ENCODE results near the gene CCDC182.
A peak's percentile ranks its signal among the peaks of the same experiment; 100 is the strongest.

Gene CCDC182

GRCh38 chr17:57756951-57757350 lies 11.9 kb upstream of the CCDC182 start:
- DNase-seq (ENCODE audit: low spot score): no peak

- DNase-seq (ENCODE audit: low spot score): no peak
These were observed 10.5 kb upstream of the CCDC182 start for GRCh38 chr17:57755480-57756070.

DNA sequence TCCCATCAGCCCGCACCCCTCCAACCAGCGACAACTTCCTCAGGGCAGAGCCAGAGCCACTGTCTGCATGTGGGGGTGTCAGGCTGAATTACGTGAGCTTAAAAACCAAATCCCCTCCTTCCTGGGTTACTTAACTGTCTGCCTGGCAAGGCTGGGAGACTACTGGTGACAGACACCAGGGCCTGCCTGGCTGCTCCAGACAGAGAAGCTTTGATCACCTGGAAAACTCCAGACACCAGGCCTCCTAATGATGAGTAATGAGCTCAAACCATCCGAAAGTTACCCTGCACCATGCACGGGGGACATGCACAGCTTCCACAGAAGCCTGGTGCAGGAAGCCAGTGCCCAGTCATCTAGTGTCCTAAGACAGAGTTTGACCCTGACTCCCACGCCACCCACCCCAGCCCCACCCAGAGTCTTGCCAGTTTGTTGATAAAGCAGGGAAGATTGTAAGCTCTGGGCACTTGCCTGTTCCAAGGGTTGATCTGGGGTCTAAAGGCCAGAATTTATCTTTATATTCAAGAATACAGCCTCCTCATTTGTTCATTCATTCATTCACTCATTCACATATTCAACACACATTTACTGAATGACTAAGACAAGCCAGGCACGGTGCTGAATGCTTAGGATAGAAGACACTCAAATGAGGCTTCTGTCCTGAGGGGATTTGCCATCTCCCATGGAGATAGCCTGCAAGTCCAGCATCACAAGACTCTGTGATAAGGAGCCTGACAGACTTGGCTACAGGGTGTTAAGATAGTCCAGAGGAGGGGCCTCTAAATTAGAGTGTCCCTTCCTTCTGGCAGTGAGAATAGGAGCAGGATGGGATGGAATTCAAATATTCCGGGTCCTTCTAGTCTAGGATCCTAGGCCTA lies 7.2 kb upstream of the CCDC182 start:
- DNase-seq (ENCODE audit: low spot score): no peak

GRCh38 chr17:57751348-57751971 lies 6.4 kb upstream of the CCDC182 start:
- DNase-seq (ENCODE audit: low spot score): no peak

- DNase-seq (ENCODE audit: low spot score): no peak
These were observed 5.8 kb upstream of the CCDC182 start for GRCh38 chr17:57750895-57751294.

DNA sequence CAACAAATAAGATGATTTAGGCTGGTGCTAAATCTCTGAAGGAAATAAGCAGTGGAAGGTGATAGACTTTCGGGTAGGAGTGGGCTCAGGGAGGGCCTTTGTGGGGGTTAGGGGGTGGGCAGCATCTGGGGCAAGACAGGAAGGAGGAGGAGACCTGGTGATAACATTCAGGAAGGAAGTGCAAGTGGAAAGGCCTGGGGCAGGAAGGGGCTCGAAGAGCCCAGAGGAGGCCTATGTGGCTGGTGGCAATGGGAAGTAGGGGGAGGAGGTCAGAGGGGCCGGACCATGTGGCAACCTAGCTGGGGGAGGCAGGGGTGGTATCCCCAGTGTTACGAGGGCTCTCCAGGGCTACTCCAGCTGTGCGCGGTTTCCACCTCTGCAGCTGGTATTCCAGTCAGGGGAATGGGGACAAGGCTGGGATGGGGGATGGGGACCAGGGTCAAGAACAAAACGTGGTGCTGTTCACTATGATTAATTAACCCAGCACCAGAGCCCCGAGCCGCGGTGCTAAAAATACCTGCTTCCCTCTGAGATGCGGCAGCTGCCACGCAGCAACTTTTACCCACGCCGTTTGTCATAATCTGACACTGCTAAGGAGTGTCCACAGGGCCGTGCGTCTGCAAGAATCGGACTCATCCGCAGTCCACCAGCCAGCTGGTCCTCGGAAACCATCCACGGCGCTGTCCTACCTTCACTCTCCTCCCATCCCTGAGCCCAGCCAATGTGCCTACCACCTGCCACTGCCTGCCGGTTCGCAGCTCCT lies 5.2 kb upstream of the CCDC182 start:
- no peak for DNase-seq (ENCODE audit: low spot score)

- no peak for DNase-seq (ENCODE audit: low spot score)
These were observed 4.6 kb upstream of the CCDC182 start for GRCh38 chr17:57749701-57750100.

DNA sequence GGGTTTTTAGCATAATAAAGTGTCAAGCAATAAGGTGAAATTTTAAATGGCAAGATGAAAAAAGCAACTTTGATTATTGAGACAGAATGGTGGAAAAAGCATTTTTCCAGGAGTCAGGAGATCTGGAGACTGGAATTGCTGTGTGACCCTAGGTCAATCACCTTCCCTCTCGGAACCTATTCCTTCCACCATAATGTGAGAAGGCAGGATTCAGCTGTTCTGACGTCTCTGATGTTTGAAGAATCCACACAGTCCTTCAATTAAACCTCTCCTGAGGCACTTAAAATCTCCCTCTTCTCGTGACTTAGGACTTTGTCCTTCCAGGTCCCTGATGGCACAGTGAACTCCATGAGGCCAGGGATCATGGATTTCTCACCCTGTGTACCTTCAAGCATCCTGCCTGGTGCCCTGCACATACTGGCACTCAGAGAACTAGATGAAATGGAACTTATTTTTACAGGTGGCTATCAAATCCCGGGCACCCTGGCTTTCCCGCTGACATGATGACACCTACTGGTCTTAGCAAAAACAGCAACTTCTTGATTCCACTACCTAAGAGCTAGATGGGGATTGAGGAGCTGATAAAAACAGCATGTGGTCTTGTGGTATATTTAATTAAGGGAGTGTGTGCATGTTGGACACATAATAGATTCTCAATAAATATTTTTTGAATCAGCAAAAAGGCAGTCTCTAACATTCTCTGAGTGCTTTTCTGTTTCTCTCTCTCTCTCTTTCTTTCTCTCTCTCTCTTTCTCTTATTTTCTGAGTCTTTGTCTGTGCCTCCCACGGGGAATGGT lies 2.3 kb upstream of the CCDC182 start:
- DNase-seq (ENCODE audit: low spot score): peak; percentile 80

DNA sequence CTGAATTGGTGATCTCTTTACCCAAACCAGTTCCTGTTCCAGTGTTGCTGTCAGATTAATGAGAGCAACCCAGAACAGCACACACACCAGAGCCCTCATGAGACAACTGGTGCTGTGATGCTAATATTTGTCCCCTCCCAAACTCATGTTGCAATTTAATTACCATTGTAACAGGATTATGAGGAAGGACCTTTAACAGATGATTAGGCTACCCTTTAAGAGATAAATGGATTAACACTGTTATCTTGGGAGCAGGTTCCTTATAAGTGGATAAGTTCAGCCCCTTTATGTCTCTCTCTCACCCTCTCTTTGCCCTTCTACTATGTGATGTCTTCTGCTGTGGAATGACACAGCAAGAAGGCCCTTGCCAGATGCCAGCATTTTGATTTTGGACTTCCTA lies 1.1 kb upstream of the CCDC182 start:
- DNase-seq (ENCODE audit: low spot score): no peak

DNA sequence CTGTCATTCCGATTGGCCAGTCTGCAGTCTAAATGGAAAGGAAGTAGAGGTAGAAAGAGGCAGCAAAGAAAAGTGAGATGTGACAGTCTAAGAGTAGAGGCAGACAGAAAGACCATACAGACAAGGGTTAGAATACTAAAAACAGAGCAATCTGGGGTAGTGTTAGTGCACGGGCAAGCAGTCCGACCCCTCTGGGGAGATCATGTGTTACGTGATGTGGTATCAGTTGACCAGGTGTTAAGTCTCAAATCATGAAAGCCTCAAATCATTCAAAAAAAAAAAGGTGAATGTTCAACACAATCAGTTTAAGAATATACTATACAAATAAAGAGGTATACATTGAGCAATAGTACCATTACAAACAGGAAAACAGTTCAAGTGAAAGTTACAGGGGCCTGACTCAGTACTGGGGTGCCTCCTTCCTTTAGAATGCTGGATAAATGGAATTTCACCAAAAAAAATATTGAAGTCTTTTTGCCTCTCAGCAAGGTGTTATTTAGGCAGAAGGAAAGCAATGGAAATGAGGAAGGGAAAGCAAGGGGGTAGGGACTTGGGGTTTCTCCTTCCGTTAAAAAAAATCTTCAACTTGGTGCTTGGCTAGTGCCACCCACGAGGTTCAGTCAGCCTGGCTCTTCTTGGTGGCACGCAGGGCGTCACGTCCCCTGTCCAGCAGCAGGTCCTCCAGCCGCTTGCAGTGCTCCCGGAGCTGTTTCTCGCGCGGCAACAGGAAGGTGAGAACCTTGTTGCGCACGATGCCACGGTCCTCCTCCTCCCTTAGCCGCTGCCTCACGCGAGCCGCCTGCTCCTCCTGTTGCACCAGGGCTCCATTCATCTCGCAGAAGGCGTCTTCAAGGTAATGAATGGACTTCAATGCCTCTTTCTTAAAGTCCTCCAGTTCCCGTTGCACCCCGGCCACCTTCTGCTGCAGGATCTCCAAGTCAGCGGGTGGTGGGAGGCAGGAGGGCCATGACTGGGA lies 616 bp downstream of the CCDC182 start:
- DNase-seq (ENCODE audit: low spot score): no peak

- DNase-seq (ENCODE audit: low spot score): no peak
These were observed 4.9 kb downstream of the CCDC182 start for GRCh38 chr17:57740235-57740528.

GRCh38 chr17:57739402-57740234 lies 5.5 kb downstream of the CCDC182 start:
- DNase-seq (ENCODE audit: low spot score): peak; percentile 74

DNA sequence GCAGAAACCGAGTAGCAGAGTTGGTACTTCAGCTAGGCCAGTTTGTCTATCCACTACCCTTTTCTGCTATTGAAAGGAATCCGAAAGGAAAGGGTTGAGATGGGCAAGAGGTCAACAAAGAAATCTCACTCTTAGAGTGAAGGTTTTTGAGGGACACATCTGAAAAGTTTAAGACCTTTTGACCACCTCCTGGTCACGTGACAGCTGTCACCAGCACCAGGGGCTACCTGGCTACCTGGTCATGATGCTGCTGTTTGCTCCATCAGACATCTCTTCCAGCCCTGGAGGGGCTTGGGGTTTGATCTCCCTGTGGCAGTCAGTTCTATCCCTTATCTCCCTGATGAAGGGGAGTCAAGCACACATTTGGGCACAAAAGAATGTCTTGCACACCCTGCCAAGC lies 7.6 kb downstream of the CCDC182 start:
- DNase-seq (ENCODE audit: low spot score): no peak

DNA sequence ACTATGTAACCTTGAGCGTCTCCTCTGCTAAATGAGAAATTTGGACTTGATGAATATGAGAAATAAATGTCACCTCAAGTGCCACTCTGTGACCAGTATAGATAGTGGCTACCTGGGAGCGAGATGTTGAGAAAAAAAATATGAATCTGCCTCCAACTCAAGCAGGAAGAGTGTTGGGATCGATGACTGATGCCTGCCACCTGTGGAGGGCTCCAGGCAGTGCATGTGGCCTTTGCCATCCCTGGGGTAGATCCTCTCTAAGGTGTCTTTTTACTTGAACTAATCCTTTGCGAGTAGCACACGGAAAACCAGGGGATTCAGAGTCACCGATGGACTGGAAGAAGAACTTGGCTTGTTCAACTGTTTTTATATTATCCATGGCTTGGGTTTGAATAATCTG lies 9.4 kb downstream of the CCDC182 start:
- peak; percentile 34 for DNase-seq (ENCODE audit: low spot score)

GRCh38 chr17:57735230-57735629 lies 9.9 kb downstream of the CCDC182 start:
- no peak for DNase-seq (ENCODE audit: low spot score)

- DNase-seq (ENCODE audit: low spot score): no peak
These were observed 12.0 kb downstream of the CCDC182 start for GRCh38 chr17:57733085-57733484.

DNA sequence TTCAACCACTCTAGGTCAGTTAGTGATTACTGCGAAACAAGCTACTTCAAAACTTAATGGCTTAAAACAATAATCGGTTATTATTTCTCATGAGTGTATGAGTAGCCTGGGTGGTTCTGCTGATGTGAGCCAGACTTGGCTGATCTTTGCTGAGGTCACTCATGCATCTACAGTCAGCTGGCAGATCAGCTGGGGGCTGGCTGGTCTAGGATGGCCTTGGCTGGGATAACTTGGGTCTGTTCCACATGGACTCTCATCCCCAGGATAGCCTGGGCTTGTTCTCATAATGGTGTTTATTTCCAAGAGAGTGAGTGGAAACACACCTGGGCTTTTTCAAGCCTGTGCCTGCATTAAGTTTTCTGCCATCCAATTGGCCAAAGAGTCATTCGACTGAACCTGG lies 13.0 kb downstream of the CCDC182 start:
- no peak for DNase-seq (ENCODE audit: low spot score)

DNA sequence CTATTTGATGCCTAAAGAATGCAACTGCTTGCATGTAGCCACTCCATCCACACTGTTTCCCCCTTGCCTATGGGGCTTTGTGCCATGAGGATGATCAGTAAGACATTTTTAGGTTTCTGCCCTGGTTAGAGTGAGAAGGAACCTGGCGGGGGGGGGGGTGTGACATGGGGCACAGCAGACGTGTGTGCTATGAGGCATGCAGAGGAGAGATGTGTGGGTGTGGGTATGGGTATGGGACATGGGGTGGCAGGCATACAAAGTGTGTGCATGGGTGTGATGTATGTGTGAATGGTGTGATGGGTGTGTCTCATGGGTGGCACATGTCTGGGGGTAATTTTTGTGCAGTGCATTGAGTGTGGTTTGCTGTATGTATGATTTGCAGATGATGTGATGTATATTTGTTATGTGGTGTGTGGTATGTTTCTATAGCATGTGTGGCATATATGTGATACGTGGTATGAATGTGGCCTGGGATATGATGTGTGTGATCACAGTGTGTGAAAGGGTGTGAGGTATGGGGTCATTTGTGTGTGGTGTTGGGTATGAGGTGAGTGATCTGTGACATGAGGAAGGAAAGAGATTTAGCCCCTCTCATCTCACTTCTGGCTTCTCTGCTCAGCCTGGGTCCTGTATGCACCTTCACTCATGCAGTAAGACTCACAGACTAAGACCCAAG lies 14.9 kb downstream of the CCDC182 start:
- no peak for DNase-seq (ENCODE audit: low spot score)

GRCh38 chr17:57727630-57728175 lies 17.4 kb downstream of the CCDC182 start:
- DNase-seq (ENCODE audit: low spot score): no peak
